Neural cell (in vitro differentiated cells): ENCODE results near the gene MACC1. TPM values are rescaled to one million over a fixed set of nuclear protein-coding genes. Genes with fewer than 3 reads are reported as not detected.

ENCODE experiments used
- H2AFZ ChIP-seq: fragments of 200-600, 300-800 bp; sonication (generic), shearing (Covaris generic); 2 replicates; pipeline ENCODE4 v1.6.0; 2014; ENCODE audit warnings: low read depth, mild to moderate bottlenecking, antibody characterized with exemption, low read length, moderate library complexity
- H3F3A ChIP-seq: fragments of 200-600 bp; shearing (Covaris generic); 2 replicates; pipeline ENCODE4 v1.6.1; 2016; ENCODE audit warnings: mild to moderate bottlenecking, moderate library complexity, mixed read lengths, antibody characterized with exemption, low read length; ENCODE audit not compliant: insufficient read depth, poor library complexity, severe bottlenecking
- H3K27ac ChIP-seq: fragments of 200-600, 300-800 bp; sonication (generic), shearing (Covaris generic); 2 replicates; pipeline ENCODE4 v1.5.1; 2014; ENCODE audit warnings: mild to moderate bottlenecking, low read length, moderate library complexity
- H3K27me3 ChIP-seq: fragments of 300-800, 200-600 bp; sonication (generic), shearing (Covaris generic); 2 replicates; pipeline ENCODE4 v1.6.0; 2014; ENCODE audit warnings: mild to moderate bottlenecking, low read depth, low read length, moderate library complexity; ENCODE audit not compliant: insufficient read depth
- H3K36me3 ChIP-seq: fragments of 300-800, 200-600 bp; sonication (generic), shearing (Covaris generic); 2 replicates; pipeline ENCODE4 v1.5.1; 2014; ENCODE audit warnings: mild to moderate bottlenecking, antibody characterized with exemption, low read length, moderate library complexity; ENCODE audit not compliant: insufficient read depth
- H3K4me2 ChIP-seq: fragments of 300-800, 200-600 bp; sonication (generic), shearing (Covaris generic); 2 replicates; pipeline ENCODE4 v1.6.0; 2014; ENCODE audit warnings: mild to moderate bottlenecking, low read length
- H3K4me3 ChIP-seq: fragments of 300-800, 200-600 bp; sonication (generic), shearing (Covaris generic); 2 replicates; pipeline ENCODE4 v1.5.1; 2014; ENCODE audit warnings: mild to moderate bottlenecking, low read length, moderate library complexity
- H3K79me2 ChIP-seq: fragments of 200-600 bp; shearing (Covaris generic); replicated peaks from 2 replicates; pipeline ENCODE4 v1.6.0; 2014; ENCODE audit warnings: mild to moderate bottlenecking, low read length, moderate library complexity; ENCODE audit not compliant: insufficient read depth
- H3K9ac ChIP-seq: fragments of 300-800, 200-600 bp; sonication (generic), shearing (Covaris generic); 2 replicates; pipeline ENCODE4 v1.6.1; 2016; ENCODE audit warnings: mild to moderate bottlenecking, low read length, mixed read lengths
- H3K9me2 ChIP-seq: fragments of 200-600 bp; shearing (Covaris generic); 2 replicates; pipeline ENCODE4 v1.6.1; 2016; ENCODE audit warnings: mild to moderate bottlenecking, low read length, mixed read lengths; ENCODE audit not compliant: insufficient read depth
- H3K9me3 ChIP-seq: fragments of 200-600, 300-800 bp; sonication (generic), shearing (Covaris generic); 2 replicates; pipeline ENCODE4 v1.6.1; 2016; ENCODE audit warnings: mild to moderate bottlenecking, mixed run types, low read length, moderate library complexity, mixed read lengths
- H4K20me1 ChIP-seq: fragments of 200-600 bp; shearing (Covaris generic); 2 replicates; pipeline ENCODE4 v1.6.1; 2016; ENCODE audit warnings: mild to moderate bottlenecking, mixed run types; ENCODE audit not compliant: insufficient read depth
- EP300 ChIP-seq: fragments of 450-650 bp; conservative IDR thresholded peaks from 2 replicates; pipeline ENCODE4 v1.6.1; 2014; ENCODE audit warnings: antibody characterized with exemption, mild to moderate bottlenecking, moderate library complexity; ENCODE audit not compliant: poor library complexity, severe bottlenecking
- EZH2 ChIP-seq: fragments of 200-600, 300-800 bp; shearing (Covaris generic), sonication (generic); IDR thresholded peaks from 2 replicates; pipeline ENCODE4 v1.6.1; 2014; ENCODE audit warnings: antibody characterized with exemption, low read length, borderline replicate concordance, mild to moderate bottlenecking; ENCODE audit not compliant: insufficient read depth, poor library complexity, severe bottlenecking
- MXI1 ChIP-seq: fragments of 450-650 bp; conservative IDR thresholded peaks from 2 replicates; pipeline ENCODE4 v1.6.1; 2014; ENCODE audit warnings: antibody characterized with exemption, mild to moderate bottlenecking; ENCODE audit not compliant: poor library complexity, severe bottlenecking
- POLR2AphosphoS5 ChIP-seq: IDR thresholded peaks from 2 replicates; pipeline ENCODE4 v1.6.1; 2012
- RAD21 ChIP-seq: fragments of 450-650 bp; conservative IDR thresholded peaks from 2 replicates; pipeline ENCODE4 v1.6.1; 2014; ENCODE audit warnings: antibody characterized with exemption, mild to moderate bottlenecking, moderate library complexity
- SMC3 ChIP-seq: fragments of 450-650 bp; conservative IDR thresholded peaks from 2 replicates; pipeline ENCODE4 v1.6.1; 2014; ENCODE audit warnings: antibody characterized with exemption, mild to moderate bottlenecking, moderate library complexity; ENCODE audit not compliant: poor library complexity
- TAF1 ChIP-seq: IDR thresholded peaks from 2 replicates; pipeline ENCODE4 v1.6.1; 2012; ENCODE audit warnings: low read depth
- polyA plus RNA-seq: library from polyadenylated mRNA; depleted of rRNA; stranded (reverse); fragments of >200 nt; gene quantifications from 2 replicates; pipeline ENCODE4 v1.2.3, GENCODE V29; 2014
- TF ChIP-seq, protein P1 (sequence below): IDR thresholded peaks from 2 replicates; pipeline ENCODE4 v1.6.1; 2012; ENCODE audit warnings: borderline replicate concordance
- TF ChIP-seq, protein P2 (sequence below): fragments of 450-650 bp; IDR thresholded peaks from 2 replicates; pipeline ENCODE4 v1.5.1; 2014; ENCODE audit warnings: antibody characterized with exemption, mild to moderate bottlenecking, moderate library complexity; ENCODE audit not compliant: poor library complexity, severe bottlenecking

Gene MACC1
- polyA plus RNA-seq, 1 donor from 2014 or later, result 0.20 TPM

DNA sequence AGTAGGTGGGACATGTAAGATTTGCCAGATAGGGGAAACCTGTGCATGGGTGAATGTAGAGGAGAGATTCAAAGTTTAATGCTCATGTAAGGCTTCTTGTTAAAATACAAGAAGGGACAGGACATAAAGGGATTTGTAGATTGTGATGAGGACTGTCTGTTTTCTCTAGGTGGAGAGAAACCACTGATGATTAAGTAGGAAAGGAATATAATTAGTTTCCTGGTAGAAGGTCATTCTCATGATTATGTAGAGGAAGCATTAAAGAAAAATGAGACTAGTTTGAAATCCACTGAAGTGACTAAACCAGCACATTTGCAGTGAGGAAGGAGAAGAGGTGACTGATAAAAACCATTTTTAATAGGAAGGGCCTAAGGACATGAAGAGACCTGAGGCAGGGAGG lies 19.6 kb upstream of the MACC1 start:
- no peaks in the 10 kb centered on the region for H3K27me3 ChIP-seq
- H3F3A ChIP-seq, result peaks cover 13% of the 10 kb centered on the region
- H3K4me2 ChIP-seq, result no peak overlapping the region

DNA sequence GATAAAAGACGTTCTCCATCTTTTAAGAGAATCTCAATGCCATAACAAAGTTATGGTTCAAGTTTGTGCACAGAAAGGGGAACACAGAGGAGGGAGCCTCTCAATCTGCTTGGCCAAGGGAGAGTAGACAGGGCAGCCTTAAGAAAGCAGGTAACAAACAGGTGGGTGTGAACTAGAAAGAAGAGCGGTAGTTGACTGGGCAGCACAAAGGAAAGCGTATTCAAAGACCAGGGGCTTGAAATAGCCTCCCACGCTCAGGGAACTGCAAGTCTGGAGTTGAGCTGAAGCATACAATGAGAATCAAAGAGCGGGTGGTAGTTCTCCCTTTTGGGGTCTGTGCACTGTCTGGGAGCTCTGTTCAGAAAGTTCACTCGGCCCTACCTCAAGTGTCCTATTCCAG lies 18.9 kb upstream of the MACC1 start:
- Histone ChIP-seq H3K4me3 (no peak overlapping the region), H3K9ac (no peak overlapping the region), H3K79me2 (no peaks in the 10 kb centered on the region), H4K20me1 (no peaks in the 10 kb centered on the region), H2AFZ (no peak overlapping the region), H3K27ac (no peak overlapping the region), H3K9me3 (no peaks in the 10 kb centered on the region), H3K27me3 (peaks cover 3% of the 10 kb centered on the region), H3K4me2 (no peak overlapping the region), H3F3A (peaks cover 13% of the 10 kb centered on the region), H3K9me2 (no peaks in the 10 kb centered on the region), H3K36me3 (no peaks in the 10 kb centered on the region)
- TF ChIP-seq, protein P1, sequence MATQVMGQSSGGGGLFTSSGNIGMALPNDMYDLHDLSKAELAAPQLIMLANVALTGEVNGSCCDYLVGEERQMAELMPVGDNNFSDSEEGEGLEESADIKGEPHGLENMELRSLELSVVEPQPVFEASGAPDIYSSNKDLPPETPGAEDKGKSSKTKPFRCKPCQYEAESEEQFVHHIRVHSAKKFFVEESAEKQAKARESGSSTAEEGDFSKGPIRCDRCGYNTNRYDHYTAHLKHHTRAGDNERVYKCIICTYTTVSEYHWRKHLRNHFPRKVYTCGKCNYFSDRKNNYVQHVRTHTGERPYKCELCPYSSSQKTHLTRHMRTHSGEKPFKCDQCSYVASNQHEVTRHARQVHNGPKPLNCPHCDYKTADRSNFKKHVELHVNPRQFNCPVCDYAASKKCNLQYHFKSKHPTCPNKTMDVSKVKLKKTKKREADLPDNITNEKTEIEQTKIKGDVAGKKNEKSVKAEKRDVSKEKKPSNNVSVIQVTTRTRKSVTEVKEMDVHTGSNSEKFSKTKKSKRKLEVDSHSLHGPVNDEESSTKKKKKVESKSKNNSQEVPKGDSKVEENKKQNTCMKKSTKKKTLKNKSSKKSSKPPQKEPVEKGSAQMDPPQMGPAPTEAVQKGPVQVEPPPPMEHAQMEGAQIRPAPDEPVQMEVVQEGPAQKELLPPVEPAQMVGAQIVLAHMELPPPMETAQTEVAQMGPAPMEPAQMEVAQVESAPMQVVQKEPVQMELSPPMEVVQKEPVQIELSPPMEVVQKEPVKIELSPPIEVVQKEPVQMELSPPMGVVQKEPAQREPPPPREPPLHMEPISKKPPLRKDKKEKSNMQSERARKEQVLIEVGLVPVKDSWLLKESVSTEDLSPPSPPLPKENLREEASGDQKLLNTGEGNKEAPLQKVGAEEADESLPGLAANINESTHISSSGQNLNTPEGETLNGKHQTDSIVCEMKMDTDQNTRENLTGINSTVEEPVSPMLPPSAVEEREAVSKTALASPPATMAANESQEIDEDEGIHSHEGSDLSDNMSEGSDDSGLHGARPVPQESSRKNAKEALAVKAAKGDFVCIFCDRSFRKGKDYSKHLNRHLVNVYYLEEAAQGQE, result no peak
- no peak for TF ChIP-seq MXI1
- no peak for TF ChIP-seq EP300
- no peak for TF ChIP-seq SMC3
- no peak for TF ChIP-seq TAF1
- TF ChIP-seq EZH2, result no peak
- no peak for TF ChIP-seq POLR2AphosphoS5
- TF ChIP-seq RAD21, result no peak
- TF ChIP-seq, protein P2, sequence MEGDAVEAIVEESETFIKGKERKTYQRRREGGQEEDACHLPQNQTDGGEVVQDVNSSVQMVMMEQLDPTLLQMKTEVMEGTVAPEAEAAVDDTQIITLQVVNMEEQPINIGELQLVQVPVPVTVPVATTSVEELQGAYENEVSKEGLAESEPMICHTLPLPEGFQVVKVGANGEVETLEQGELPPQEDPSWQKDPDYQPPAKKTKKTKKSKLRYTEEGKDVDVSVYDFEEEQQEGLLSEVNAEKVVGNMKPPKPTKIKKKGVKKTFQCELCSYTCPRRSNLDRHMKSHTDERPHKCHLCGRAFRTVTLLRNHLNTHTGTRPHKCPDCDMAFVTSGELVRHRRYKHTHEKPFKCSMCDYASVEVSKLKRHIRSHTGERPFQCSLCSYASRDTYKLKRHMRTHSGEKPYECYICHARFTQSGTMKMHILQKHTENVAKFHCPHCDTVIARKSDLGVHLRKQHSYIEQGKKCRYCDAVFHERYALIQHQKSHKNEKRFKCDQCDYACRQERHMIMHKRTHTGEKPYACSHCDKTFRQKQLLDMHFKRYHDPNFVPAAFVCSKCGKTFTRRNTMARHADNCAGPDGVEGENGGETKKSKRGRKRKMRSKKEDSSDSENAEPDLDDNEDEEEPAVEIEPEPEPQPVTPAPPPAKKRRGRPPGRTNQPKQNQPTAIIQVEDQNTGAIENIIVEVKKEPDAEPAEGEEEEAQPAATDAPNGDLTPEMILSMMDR, result no peak

More for the DNA sequence above, 19.6 kb upstream of the MACC1 start:
- H4K20me1 ChIP-seq, result no peaks in the 10 kb centered on the region
- no peak overlapping the region for H2AFZ ChIP-seq
- no peak overlapping the region for H3K9ac ChIP-seq
- H3K9me3 ChIP-seq, result no peaks in the 10 kb centered on the region
- TF ChIP-seq RAD21, result no peak
- TF ChIP-seq, protein P2, result no peak
- TF ChIP-seq MXI1, result no peak
- no peak for TF ChIP-seq TAF1
- no peak overlapping the region for H3K4me3 ChIP-seq
- no peak overlapping the region for H3K27ac ChIP-seq
- H3K36me3 ChIP-seq, result no peaks in the 10 kb centered on the region
- H3K79me2 ChIP-seq, result no peaks in the 10 kb centered on the region
- no peaks in the 10 kb centered on the region for H3K9me2 ChIP-seq
